NCI-H1048 (cell line): ENCODE data around the gene SRP14.
A peak's percentile ranks its signal among the peaks of the same experiment; 100 is the strongest.
"Not testable (repeated sequence)": the region's sequence is repeated elsewhere in the genome, so short reads cannot be mapped to it uniquely, and the experiment has no call there.

Source experiments
- DNase-seq: peaks from one replicate; lab custom pipeline; 2025; lab: John Stamatoyannopoulos, UW

SRP14 gene, protein sequence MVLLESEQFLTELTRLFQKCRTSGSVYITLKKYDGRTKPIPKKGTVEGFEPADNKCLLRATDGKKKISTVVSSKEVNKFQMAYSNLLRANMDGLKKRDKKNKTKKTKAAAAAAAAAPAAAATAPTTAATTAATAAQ

GRCh38 chr15:40038638-40039543 is at the start of gene SRP14:
SRP14 (minus strand) TSS chr15:40039181; CDS start chr15:40039116, 65 bp downstream.
- peak; percentile 72 for DNase-seq

DNA sequence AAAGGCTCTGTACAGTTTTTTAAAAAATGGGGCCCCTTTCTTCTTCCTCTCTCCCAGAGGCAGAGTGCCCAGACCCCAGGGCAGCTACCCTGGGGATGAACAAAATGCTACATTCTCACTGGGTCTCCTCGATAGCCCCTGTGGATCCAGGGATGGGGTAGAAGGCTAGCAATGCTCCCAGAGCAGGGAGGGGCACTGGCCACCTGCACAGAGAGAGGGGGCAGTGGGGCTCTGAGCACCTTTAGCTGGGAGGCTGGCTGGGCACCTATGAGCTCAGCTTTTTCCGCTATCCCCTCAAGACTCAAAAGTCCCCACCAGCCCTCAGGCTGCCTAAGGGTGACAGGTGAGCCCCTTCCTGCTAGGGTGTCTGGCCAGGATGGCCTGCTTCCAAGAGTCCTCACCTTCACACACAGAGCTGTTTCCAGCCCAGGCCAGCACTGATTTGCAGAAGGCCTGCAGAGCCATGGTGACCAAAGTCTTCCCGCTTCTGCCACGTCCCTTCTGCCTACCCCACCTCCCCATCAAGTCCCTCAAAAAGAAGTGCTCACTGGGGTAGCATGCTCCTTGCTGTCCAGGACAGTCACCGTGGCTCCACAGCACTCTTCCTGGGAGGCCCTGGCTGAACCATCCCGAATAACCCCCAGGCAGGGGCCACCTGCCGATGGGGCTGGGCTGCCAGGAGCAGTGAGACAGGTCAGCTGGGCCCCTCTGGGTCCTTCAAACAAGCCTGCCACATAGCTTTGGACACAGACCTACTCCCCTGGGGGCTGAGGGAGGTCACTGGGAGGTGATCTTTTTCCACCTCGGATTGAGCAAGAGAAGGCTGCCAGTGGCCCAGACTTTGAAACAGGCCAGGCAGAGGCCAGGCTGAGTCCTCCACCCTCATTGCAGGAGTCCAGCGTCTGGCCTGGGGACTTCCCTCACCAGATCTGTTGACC is 49.3 kb upstream of the SRP14 start:
- no peak for DNase-seq

- DNase-seq, result no peak
These were observed 48.3 kb upstream of the SRP14 start for GRCh38 chr15:40087068-40087810.

GRCh38 chr15:40085266-40085665 is 46.3 kb upstream of the SRP14 start:
- no peak for DNase-seq

DNA sequence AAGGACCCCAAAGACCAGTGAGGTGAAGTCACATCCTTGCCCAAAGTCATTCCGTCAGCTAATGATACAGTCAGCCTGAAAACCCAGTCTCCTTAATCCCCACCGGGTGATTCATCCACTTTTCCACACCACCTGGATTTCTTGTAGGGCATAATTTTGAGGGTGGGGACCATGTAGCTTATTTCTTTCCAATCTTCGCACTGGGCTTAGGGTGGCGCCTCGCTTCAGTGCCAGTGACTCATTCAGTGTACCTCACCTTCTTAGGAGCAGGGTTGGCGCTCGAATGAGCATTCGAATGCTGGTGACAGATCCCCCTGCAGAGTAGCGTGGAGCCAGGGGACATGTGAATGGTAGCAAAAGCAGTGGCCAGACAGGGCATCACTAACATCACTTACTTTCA is 45.7 kb upstream of the SRP14 start:
- no peak for DNase-seq

DNA sequence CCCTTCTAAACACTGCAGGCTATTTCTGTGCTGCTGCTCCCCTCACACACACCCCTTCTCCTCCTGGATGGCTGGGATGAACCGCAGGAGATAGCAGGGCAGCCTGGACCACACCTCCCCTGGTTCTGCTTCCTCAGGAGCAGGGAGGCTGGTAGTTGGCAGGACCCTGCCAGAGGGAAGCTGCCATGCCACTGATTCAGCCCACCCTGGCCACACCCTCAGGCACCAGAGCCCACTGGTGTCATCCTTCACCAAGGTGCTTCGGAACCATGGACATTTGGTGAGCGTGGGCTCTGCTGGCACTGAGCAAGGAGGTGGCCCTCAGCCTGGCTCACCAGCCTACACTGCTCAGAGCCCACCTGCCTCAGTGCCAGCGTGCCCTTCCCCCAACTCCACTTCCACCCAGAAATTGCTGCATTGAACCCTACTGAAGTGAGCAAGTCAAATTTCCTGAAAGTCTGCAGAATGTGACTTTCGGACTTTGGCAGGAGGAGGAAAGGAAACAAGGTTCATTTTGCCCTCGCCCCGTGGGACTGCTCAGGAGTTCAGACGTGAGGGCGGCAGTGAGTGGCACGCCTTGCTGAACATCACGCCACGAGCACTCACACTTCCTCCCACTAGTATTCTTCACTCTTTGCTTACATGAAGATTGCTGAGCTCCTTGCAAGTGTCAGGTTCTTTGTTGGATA is 43.4 kb upstream of the SRP14 start:
- no peak for DNase-seq

DNA sequence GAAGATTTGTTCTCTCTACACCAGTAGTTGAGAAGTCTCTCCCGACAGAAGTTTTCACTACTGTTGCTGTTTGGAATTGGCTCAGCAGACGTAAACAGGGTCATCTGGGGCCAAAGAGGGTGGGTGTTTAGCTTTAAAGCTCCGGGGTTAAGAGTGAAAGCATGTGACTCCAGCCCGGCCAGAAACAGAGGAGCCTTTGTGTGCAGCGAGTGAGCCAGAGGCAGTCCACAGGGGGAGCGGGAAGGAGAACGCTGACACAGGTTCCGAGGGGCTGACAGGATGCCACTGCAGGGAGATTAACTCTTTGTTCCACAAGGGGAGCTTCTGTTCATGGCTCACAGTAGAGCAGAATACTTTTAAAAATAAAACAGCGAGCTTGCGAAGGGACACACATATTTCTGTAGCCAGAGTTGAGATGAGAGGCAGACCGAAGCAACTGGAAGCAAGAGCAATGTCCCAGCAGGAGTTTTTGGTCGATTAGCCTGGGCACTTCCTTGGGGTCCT is 42.8 kb upstream of the SRP14 start:
- peak; percentile 80 for DNase-seq

GRCh38 chr15:40080847-40081246 is 41.9 kb upstream of the SRP14 start:
- DNase-seq, result no peak

- DNase-seq, result no peak
These were observed 41.1 kb upstream of the SRP14 start for GRCh38 chr15:40080104-40080503.

DNA sequence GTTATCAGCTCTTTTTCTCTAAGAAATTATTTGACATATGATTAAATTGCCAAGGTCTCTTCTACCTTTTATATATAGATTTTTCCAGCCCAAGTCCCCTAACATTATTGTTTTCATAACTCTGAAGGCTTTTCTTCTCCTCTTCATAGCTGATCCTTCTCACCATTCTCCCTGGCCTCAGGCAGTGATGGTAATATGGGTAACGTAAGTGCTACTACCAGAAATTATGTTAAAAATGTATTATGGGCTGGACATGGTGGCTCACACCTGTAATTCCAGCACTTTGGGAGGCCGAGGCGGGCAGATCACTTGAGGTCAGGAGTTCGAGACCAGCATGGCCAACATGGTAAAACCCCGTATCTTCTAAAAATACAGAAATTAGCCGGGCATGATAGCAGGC is 40.5 kb upstream of the SRP14 start:
- DNase-seq, result no peak

- no peak for DNase-seq
These were observed 36.5 kb upstream of the SRP14 start for GRCh38 chr15:40075298-40076044.

DNA sequence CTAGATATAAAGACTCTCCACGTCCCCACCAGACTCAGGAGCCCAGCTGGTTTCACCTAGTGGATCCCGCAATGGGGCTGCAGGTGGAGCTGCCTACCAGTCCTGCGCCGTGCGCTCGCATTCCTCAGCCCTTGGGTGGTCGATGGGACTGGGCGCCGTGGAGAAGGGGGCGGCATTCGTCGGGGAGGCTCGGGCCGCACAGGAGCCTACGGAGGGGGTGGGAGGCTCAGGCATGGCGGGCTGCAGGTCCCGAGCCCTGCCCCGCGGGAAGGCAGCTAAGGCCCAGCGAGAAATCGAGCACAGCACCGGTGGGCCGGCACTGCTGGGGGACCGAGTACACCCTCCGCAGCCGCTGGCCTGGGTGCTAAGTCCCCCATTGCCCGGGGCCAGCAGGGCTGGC is 35.7 kb upstream of the SRP14 start:
- not testable (repeated sequence) for DNase-seq

DNA sequence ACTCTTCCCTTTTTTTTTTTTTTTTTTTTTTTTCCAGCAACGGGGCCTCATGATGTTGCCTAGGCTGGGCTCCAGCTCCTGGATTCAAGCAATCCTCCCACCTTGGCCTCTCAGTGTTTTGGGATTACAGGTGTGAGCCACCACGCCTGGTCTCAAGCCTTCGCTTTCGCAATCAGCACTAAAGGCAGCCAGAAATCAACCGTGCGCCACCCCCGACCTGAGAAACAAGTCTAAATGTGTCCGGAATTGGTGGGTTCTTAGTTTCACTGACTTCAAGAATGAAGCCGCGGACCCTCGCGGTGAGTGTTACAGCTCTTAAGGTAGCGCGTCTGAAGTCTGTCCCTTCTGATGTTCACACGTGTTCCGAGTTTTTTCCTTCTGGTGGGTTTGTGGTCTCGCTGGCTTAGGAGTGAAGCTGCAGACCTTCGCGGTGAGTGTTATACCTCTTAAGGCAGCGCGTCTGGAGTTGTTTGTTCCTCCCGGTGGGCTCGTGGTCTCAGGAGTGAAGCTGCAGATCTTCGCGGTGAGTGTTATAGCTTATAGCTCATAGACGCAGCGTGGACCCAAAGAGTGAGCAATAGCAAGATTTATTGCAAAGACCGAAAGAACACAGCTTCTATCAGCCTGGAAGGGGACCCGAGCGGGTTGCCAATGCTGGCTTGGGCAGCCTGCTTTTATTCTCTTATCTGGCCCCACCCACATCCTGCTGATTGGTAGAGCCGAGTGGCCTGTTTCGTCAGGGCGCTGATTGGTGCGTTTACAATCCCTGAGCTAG is 34.9 kb upstream of the SRP14 start:
- DNase-seq, result not testable (repeated sequence)

DNA sequence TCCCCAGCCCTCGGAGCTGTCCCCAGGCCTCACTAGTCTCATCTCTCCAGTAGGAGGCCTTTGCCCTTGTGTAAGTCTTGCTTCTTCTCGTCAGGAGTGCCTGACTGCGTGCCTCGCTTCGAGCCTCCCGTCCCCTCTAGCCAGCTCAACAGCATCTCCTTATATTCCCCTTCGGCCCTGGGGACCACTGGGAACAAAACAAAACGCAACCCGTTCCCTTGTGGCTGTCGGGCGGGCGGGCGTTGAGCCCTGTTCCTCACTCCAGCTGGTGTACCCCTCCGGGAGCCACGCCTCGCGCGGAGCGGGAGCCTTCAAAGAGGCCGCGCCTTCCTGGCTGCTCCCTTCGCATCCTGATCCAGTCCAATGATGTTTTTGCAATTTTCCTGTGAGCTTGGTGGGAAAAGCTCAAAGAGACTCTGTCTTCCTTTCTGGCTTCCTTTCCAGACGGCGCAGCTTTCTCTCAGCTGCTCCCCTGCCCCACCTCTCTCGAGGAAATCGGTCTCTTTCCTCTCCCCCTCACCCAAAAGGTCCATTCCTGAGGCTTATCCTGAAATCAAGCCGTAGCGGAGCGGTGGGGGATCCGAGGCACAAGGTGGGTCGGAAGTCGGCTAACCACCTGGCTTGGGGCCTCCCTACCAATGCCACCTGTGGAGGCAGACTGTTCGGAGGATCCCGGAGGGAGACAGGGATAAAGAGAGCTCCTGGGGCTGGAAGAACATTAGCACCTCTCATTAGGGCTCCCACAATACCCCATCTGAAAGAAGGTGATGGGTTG is 33.4 kb upstream of the SRP14 start:
- no peak for DNase-seq

DNA sequence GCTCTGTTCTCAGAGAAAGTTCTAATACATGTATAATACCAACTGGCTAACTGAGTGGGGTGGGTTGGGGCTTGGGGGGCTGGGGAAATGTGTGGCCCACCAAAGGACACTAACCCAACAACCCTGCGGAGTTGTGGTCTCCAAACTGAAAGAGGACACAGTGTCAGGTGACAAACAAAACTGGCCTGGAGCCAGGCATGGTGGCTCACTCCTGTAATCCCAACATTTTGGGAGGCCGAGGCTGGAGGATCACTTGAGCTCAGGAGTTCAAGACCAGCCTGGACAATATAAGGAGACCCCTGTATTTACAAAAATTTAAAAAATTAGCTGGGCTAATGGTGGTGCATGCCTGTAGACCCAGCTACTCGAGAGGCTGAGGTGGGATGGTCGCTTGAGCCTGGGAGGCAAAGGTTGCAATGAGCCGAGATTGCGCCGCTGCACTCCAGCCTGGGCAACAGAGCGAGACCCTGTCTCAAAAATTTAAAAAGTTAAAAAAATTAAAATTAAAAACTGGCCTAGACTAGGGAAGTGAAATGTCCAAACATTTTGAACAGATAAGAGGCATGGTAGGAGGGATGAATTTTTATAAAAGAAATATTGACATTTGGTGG is 31.7 kb upstream of the SRP14 start:
- no peak for DNase-seq

DNA sequence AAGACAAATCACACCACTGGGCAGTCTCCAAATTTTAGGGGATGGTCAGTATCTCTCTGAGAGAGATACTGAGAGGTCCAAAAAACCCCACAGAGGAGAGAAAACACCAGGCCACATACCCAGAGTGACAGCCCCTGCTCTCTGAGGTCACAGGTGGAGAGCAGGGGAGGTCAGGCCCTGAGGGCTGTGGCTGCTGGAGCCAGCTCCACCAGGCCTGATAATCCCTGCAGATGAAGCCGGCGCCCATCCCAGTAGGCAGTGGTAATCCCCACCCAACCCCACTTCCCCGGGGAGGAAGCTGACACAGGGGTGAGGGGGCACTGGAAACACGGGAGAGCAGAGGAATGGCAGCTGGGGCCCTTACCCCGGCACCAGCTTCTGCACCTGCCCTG is 31.2 kb upstream of the SRP14 start:
- DNase-seq, result no peak

DNA sequence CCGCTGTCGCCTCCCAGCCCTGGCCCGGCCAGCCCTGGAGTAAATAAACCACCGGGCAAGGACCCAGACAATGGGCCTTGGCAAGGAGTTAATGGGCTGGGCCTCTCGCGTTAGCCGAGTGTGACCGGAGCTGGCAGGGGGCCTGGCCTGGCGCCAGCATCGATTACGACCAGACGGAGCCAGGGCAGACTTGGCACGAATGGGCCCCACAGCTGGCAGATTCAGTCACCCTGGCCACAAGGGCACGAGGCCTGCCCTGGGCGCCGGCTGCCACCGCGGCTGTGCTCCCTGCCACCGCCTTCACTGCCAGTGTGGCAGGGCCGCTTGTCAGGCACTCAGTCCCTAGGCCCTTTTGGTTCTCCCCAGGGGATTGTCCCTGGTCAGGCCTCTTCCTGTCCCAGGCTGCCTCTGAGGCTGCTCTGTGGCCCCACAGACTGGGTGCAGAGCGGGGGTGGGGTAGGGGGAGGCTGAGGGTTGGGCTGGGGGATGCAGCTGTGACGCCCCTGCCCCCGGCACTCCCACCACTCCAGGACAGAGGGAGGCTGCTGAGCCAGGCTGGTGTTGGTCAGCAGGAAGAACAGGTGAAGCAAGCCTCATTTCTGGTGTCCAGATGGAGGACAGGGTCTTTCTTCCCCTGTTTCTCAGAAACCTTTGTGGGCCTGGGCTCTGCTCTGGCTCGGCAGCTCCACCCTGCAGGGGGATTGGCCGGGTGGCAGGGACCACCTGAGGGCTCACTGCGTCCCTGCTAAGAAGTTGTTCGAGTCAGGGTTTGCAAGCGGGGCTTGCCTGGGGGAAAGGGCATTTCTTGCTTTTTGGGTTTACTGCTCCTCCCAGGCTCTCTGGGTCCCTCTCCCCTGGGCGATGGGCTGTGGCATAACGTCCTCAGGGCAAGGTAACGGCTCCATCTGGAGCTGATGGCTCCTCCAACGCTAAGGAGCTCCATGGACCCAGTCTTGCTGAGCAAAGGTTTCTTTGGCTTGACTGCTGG is 30.5 kb upstream of the SRP14 start:
- peak; percentile 38 for DNase-seq
